Duodenal mucosa (tissue), 2 donors: ENCODE measurements around the gene HARBI1.

Experiments used
- H3K27ac ChIP-seq: one replicate; pipeline ENCODE4 v1.7.0; 2013; ENCODE audit warnings: low read depth, low read length
- H3K27me3 ChIP-seq, 2 donors: one replicate each; pipeline ENCODE4 v1.7.0; 2013; ENCODE audit warnings: low read length in 2 of 2, control low read depth in 1 of 2; ENCODE audit not compliant: insufficient read depth in 2 of 2, control insufficient read depth in 1 of 2
- H3K36me3 ChIP-seq, 2 donors: one replicate each; pipeline ENCODE4 v1.7.0; 2013; ENCODE audit warnings: low read length in 2 of 2, control low read depth in 1 of 2; ENCODE audit not compliant: insufficient read depth in 2 of 2, control insufficient read depth in 1 of 2
- H3K4me1 ChIP-seq, 2 donors: one replicate each; pipeline ENCODE4 v1.7.0; 2013; ENCODE audit warnings: low read length in 2 of 2, control low read depth in 1 of 2; ENCODE audit not compliant: insufficient read depth in 2 of 2, control insufficient read depth in 1 of 2
- H3K4me3 ChIP-seq, 2 donors: one replicate each; pipeline ENCODE4 v1.7.0; 2013; ENCODE audit warnings: low read length in 2 of 2, low read depth in 1 of 2
- H3K9ac ChIP-seq, 2 donors: one replicate each; pipeline ENCODE4 v1.7.0; 2013; ENCODE audit warnings: low read length in 2 of 2, low read depth in 1 of 2
- H3K9me3 ChIP-seq, 2 donors: one replicate each; pipeline ENCODE4 v1.7.0; 2013; ENCODE audit warnings: low read length in 2 of 2, control low read depth in 1 of 2; ENCODE audit not compliant: control insufficient read depth in 1 of 2

The HARBI1 gene

DNA sequence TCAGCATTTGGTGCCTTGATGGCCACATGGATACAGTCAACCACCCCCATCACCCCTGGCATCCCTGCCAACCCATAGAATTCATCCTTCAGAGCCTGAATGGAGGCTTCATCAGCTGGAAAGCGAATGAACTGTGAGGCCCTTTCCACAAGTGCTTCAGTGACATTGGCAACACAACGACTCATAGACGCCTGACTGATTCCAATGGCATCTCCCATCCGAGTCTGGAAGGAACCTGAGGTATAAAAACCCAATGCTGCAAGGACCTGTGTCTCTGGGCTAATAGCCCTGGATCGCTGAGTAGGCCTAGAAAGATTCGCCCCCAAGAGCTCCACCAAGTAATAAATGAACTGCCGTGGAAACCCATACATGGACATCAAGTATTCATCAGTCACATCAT, 1.3 kb downstream of the HARBI1 start:
- Histone ChIP-seq H3K27ac (no peak overlapping the region), H3K9ac (no peak overlapping the region), H3K36me3 (no peaks in the 10 kb centered on the region), H3K4me3 (no peak overlapping the region), H3K27me3 (no peaks in the 10 kb centered on the region), H3K9me3 (no peaks in the 10 kb centered on the region), H3K4me1 (peaks cover 28 to 34% of the 10 kb centered on the region in 2 donors)

DNA sequence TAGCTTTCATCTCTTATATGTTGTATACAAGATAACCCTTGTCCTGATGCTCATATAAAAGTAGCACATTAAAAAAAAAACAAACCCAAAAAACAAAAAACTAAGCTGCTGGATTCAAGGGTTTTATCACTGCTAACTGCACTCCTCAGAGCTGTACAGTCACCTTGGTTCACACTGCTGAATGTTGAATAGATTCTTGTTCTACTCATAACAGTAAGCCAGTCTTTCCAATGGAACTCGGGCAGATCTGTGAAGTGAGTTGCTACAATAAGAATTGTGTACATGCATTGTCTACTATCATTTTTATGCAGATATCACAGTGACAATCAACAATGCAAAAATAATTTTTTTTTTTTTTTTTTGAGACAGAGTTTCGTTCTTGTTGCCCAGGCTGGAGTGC, 4.7 kb downstream of the HARBI1 start:
- no peaks in the 10 kb centered on the region for H3K27me3 ChIP-seq

GRCh38 chr11:46611526-46612304, 5.3 kb downstream of the HARBI1 start:
- no peak overlapping the region for H3K27ac ChIP-seq
- H3K36me3 ChIP-seq = no peaks in the 10 kb centered on the region
- H3K4me3 ChIP-seq = no peak overlapping the region
- H3K4me1 ChIP-seq = peaks cover 15 to 22% of the 10 kb centered on the region in 2 donors
- H3K9ac ChIP-seq = peak overlapping the region in 1 of 2 donors; percentile 6
- no peaks in the 10 kb centered on the region for H3K9me3 ChIP-seq
- H3K27me3 ChIP-seq = no peaks in the 10 kb centered on the region

More for the DNA sequence above, 4.7 kb downstream of the HARBI1 start:
- no peak overlapping the region for H3K4me3 ChIP-seq
- no peaks in the 10 kb centered on the region for H3K36me3 ChIP-seq
- H3K9ac ChIP-seq = peak overlapping the region in 1 of 2 donors; percentile 6
- H3K27ac ChIP-seq = no peak overlapping the region
- peaks cover 15 to 22% of the 10 kb centered on the region in 2 donors for H3K4me1 ChIP-seq
- H3K9me3 ChIP-seq = no peaks in the 10 kb centered on the region

DNA sequence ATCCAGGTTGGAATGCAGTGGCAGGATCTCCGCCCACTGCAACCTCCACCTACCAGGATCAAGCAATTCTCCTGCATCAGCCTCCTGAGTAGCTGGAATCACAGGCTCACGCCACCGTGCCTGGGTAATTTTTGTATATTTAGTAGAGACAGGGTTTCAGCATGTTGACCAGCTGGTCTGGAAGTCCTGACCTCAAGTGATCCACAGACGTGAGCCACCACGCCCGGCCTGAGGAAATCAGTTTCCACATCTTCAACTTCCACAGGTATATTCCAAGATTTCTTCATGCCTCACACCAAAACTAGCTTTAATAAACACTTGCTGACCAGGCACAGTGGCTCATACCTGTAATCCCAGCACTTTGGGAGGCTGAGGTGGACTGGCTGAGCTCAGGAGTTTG, 7.6 kb downstream of the HARBI1 start:
- no peak overlapping the region for H3K9ac ChIP-seq
- H3K9me3 ChIP-seq = no peaks in the 10 kb centered on the region
- H3K27me3 ChIP-seq = no peaks in the 10 kb centered on the region
- H3K4me3 ChIP-seq = no peak overlapping the region
- H3K36me3 ChIP-seq = no peaks in the 10 kb centered on the region
- H3K27ac ChIP-seq = no peak overlapping the region
- H3K4me1 ChIP-seq = peaks cover 8 to 10% of the 10 kb centered on the region in 2 donors

- Histone ChIP-seq H3K36me3 (peaks cover 0 to 6% of the 10 kb centered on the region in 2 donors), H3K4me1 (peaks cover 8 to 10% of the 10 kb centered on the region in 2 donors), H3K9ac (no peak overlapping the region), H3K27ac (no peak overlapping the region), H3K27me3 (no peaks in the 10 kb centered on the region), H3K9me3 (no peaks in the 10 kb centered on the region), H3K4me3 (no peak overlapping the region)
These were observed 9.5 kb downstream of the HARBI1 start for GRCh38 chr11:46607516-46607915.

- H3K27me3 ChIP-seq = no peaks in the 10 kb centered on the region
- H3K4me3 ChIP-seq = no peak overlapping the region
- H3K4me1 ChIP-seq = no peaks in the 10 kb centered on the region
- H3K36me3 ChIP-seq = peaks cover 0 to 6% of the 10 kb centered on the region in 2 donors
- H3K9me3 ChIP-seq = no peaks in the 10 kb centered on the region
- H3K9ac ChIP-seq = no peak overlapping the region
- H3K27ac ChIP-seq = no peak overlapping the region
These were observed 12.2 kb downstream of the HARBI1 start for GRCh38 chr11:46604796-46605195.

DNA sequence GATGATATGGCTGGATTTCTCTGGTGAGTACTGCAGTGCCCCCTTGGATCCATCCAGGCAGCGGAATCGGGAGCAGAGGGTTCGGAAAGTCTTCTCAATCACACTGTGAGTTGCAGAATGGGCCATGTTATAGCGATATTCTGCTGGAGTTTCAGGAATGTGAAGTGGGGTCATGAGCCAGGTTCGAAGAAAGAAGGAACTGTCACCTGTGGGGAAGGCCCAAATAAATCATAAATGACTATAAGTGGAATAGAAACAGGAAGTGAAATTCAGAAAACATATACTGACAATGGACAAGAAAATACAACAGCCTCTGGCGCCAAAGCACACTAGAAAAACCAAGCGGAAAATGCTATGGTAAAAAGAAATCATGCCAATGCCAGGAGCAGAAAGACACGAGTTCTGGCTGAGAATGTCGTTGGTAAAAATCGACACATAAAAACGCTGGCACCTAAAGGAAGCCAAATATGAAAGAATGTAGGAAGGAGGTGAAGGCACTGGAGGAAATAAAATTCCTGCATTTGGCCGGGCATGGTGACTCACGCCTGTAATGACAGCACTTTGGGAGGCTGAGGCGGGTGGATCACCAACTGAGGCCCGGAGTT, 13.2 kb downstream of the HARBI1 start:
- Histone ChIP-seq H3K4me1 (no peaks in the 10 kb centered on the region), H3K36me3 (peaks cover 0 to 6% of the 10 kb centered on the region in 2 donors), H3K9me3 (no peaks in the 10 kb centered on the region), H3K4me3 (no peak overlapping the region), H3K9ac (no peak overlapping the region), H3K27ac (no peak overlapping the region), H3K27me3 (no peaks in the 10 kb centered on the region)

GRCh38 chr11:46601129-46601528, 15.9 kb downstream of the HARBI1 start:
- no peak overlapping the region for H3K27ac ChIP-seq

DNA sequence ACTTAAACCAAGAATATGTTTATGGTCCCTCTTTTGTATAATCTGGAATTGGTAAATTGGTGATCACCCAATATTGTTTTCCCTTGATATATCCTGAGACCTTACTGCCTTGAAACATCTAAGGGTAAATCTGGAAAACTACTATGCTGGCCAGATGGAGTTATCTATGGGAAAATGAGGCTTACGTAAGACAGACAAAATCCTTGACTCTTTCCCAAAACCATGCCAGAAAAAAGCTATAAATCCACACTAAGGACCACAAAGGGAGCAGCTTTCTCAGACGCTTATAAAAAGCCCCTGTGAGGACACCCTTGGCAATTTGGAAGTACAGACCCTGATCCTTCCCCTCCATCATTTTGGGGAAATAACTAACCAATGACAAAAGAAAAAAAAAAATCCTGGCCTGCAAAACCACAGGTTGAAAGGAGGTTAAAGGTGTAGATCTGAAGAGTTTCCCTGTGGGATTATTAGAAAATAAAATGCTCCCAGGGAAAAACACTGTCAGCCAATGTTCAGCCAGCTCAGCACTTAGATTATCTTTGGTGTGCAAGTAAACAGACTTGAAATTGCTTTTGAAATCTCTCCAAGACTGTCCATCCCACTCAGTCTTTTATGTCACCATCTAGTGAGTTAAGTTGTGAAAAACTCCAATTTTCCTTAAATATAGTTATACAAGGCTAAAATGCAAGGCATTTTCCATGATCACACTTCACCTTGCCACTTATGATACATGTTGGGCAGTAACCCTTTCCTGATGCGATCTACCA, 16.6 kb downstream of the HARBI1 start:
- no peak overlapping the region for H3K27ac ChIP-seq
- H3K9ac ChIP-seq = no peak overlapping the region
- no peaks in the 10 kb centered on the region for H3K9me3 ChIP-seq

More at GRCh38 chr11:46601129-46601528, 15.9 kb downstream of the HARBI1 start:
- Histone ChIP-seq H3K4me1 (peaks cover 4 to 6% of the 10 kb centered on the region in 2 donors), H3K27me3 (no peaks in the 10 kb centered on the region), H3K9ac (no peak overlapping the region), H3K36me3 (peaks cover 0 to 6% of the 10 kb centered on the region in 2 donors), H3K4me3 (no peak overlapping the region), H3K9me3 (no peaks in the 10 kb centered on the region)

More for the DNA sequence above, 16.6 kb downstream of the HARBI1 start:
- H3K36me3 ChIP-seq = peaks cover 0 to 6% of the 10 kb centered on the region in 2 donors
- H3K4me1 ChIP-seq = peaks cover 4 to 6% of the 10 kb centered on the region in 2 donors
- H3K4me3 ChIP-seq = no peak overlapping the region
- H3K27me3 ChIP-seq = no peaks in the 10 kb centered on the region
